Naive B cell (primary cell): Measurements from ENCODE around the gene SLC2A13. TPM values are rescaled to one million over a fixed set of nuclear protein-coding genes. Genes with fewer than 3 reads are reported as not detected.
A peak's percentile ranks its signal among the peaks of the same experiment; 100 is the strongest.
"Not testable (repeated sequence)": the region's sequence is repeated elsewhere in the genome, so short reads cannot be mapped to it uniquely, and the experiment has no call there.

Experiments
- ATAC-seq, 2 donors: fragments of 150-1000 bp; cut with Tn5 transposase; 2 replicates each; pipeline ENCODE4 v1.10.0; 2021; ENCODE audit warnings: low read depth in 2 of 2, mild to moderate bottlenecking in 2 of 2, moderate library complexity in 2 of 2
- DNase-seq: peaks from one replicate; pipeline ENCODE4 v3.0.0; 2022
- H3K27ac Mint-ChIP-seq, 6 donors: one replicate each; pipeline ENCODE4 v1.8.0; 2020 to 2022; ENCODE audit warnings: mild to moderate bottlenecking in 6 of 6, mixed read lengths in 6 of 6, moderate library complexity in 5 of 6, inconsistent platforms in 2 of 6
- H3K27me3 Mint-ChIP-seq, 3 donors: one replicate each; pipeline ENCODE4 v1.8.0; 2021 to 2022; ENCODE audit warnings: mixed read lengths in 3 of 3, mild to moderate bottlenecking in 1 of 3
- H3K36me3 Mint-ChIP-seq, 2 donors: one replicate each; pipeline ENCODE4 v1.8.0; 2020 to 2022; ENCODE audit warnings: mixed read lengths in 2 of 2, inconsistent platforms in 1 of 2, mild to moderate bottlenecking in 1 of 2
- H3K4me1 Mint-ChIP-seq, 3 donors: one replicate each; pipeline ENCODE4 v1.8.0; 2020 to 2022; ENCODE audit warnings: mixed read lengths in 3 of 3, inconsistent platforms in 1 of 3, mild to moderate bottlenecking in 1 of 3, moderate library complexity in 1 of 3
- H3K4me3 Mint-ChIP-seq, 8 donors: one replicate each; pipeline ENCODE4 v1.8.0; 2020 to 2022; ENCODE audit warnings: mild to moderate bottlenecking in 8 of 8, mixed read lengths in 8 of 8, moderate library complexity in 8 of 8, inconsistent platforms in 2 of 8
- H3K9me3 Mint-ChIP-seq, 7 donors: one replicate each; pipeline ENCODE4 v1.8.0; 2020 to 2022; ENCODE audit warnings: mixed read lengths in 7 of 7, mild to moderate bottlenecking in 5 of 7, inconsistent platforms in 2 of 7, moderate library complexity in 1 of 7
- polyA plus RNA-seq, 6 donors: library from polyadenylated mRNA; unstranded; fragments of 300-500 nt; fragmentation: Illumina TruSeq; gene quantifications; one replicate each; pipeline ENCODE4 v1.2.3, GENCODE V29; 2021; ENCODE audit warnings: low read depth in 6 of 6

Gene SLC2A13
- polyA plus RNA-seq, 6 donors from 2014 or later = 0.72 to 2.2 (median 1.9) TPM; not detected in 1

DNA sequence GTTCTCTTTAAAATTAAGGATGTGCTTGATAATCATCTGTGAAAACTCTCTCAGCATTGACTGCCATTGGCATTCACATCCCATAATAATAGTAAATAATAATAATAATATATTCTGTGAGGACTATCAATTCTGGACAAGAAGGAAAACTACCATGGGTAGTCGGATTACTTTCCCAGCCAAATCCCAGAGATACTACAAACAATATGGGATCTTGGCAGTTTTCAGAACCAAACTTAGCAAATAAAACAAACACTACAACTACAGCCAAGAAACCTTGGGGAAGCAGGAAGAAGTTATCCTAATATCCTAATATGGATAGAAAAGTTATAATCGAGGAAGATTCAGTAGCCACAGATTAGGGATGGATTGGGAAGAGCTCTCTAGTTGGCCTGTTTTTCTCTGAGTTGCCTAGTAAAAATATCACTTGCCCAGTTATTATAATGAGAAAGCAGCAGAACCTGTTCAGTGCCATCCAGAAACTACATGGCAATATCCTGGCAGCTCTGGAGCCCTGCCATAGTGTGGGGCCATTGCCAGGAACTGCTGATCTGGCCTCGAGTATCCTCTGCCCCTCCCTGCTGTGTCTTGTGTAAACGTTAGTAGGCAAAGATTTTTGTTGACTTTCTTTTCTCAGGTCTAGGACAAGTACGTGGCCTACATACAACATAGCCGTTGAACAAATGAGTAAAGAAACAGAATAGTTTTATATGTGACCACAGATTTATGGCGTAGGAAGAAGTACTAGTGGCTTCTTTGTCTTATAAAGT is 193.5 kb downstream of the SLC2A13 start:
- H3K27ac Mint-ChIP-seq = no peak overlapping the region
- ATAC-seq (no peak), DNase-seq (no peak)
- H3K4me1 Mint-ChIP-seq = no peaks in the 10 kb centered on the region
- no peaks in the 10 kb centered on the region for H3K36me3 Mint-ChIP-seq
- no peak overlapping the region for H3K4me3 Mint-ChIP-seq
- no peaks in the 10 kb centered on the region for H3K9me3 Mint-ChIP-seq
- H3K27me3 Mint-ChIP-seq = no peaks in the 10 kb centered on the region

- Mint-ChIP-seq H3K36me3 (no peaks in the 10 kb centered on the region), H3K4me3 (no peak overlapping the region), H3K9me3 (no peaks in the 10 kb centered on the region), H3K27ac (no peak overlapping the region), H3K27me3 (no peaks in the 10 kb centered on the region), H3K4me1 (no peaks in the 10 kb centered on the region)
- DNase-seq = no peak
- no peak for ATAC-seq
Measured at GRCh38 chr12:39906237-39906636, 199.6 kb downstream of the SLC2A13 start.

- Mint-ChIP-seq H3K27ac (no peak overlapping the region), H3K4me3 (no peak overlapping the region), H3K27me3 (no peaks in the 10 kb centered on the region), H3K36me3 (no peaks in the 10 kb centered on the region), H3K4me1 (no peaks in the 10 kb centered on the region), H3K9me3 (peaks cover 0 to 2% (median 0%) of the 10 kb centered on the region in 7 donors)
- DNase-seq (no peak), ATAC-seq (no peak)
Measured at GRCh38 chr12:39905152-39905551, 200.7 kb downstream of the SLC2A13 start.

DNA sequence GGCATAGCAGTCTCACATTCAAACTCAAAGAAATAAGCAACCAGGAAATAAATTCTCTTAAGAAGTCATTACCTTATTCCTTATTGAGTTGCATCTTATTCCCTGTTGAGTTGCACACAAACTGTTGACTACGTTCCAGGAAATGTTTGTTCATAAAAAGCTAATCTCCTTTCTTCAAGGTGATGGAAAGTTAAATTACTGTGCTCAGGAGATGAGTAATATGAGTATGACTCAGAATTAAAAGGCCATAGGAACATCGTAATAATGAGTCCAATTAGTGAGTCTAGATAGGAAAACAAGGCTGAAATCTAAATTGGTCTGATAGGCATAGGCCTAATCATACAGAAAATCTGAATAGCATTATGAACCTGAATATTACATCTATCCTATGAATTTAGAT is 203.1 kb downstream of the SLC2A13 start:
- Mint-ChIP-seq H3K4me3 (no peak overlapping the region), H3K27me3 (no peaks in the 10 kb centered on the region), H3K36me3 (no peaks in the 10 kb centered on the region), H3K27ac (no peak overlapping the region), H3K9me3 (peaks cover 0 to 2% (median 0%) of the 10 kb centered on the region in 7 donors), H3K4me1 (no peaks in the 10 kb centered on the region)
- ATAC-seq (no peak), DNase-seq (no peak)

DNA sequence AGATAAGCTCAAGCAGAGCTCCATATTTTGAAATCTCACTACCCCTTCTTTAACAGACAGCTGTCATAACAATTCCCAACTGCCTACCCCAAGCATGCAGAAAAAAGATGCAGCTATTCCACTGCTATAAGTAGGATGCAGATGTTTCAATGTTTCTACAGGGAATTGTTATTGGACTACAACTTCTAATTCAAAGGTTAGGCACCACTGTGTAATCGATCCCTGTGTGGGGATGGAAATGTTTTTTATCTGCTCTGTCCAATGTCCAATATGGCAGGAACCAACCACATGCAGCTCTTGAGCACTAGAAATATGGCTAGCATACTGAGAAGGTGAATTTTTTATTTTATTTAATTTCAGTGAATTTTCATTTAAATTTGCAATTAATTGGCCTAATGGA is 208.6 kb downstream of the SLC2A13 start:
- ATAC-seq (no peak), DNase-seq (no peak)
- Mint-ChIP-seq H3K4me1 (peaks cover 0 to 4% (median 0%) of the 10 kb centered on the region in 3 donors), H3K9me3 (peaks cover 0 to 4% (median 0%) of the 10 kb centered on the region in 7 donors), H3K27me3 (no peaks in the 10 kb centered on the region), H3K4me3 (no peak overlapping the region), H3K27ac (no peak overlapping the region), H3K36me3 (no peaks in the 10 kb centered on the region)

DNA sequence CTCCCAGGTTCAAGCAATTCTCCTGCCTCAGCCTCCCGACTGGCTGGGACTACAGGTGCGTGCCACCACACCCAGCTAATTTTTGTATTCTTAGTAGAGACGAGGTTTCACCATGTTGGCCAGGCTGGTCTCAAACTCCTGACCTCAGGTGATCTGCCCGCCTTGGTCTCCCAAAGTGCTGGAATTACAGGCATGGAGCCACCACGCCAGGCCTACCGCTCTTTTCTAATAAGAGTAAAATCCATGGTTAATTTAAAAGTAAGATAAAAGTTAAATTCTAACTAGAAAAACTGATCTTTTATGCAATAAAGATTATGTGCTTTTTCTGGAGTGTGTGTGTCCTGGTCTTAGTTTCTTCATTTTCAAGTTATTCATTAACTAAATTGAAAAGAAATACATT is 212.5 kb downstream of the SLC2A13 start:
- not testable (repeated sequence) for H3K36me3 Mint-ChIP-seq, H3K4me1 Mint-ChIP-seq, ATAC-seq, H3K9me3 Mint-ChIP-seq, H3K4me3 Mint-ChIP-seq, H3K27me3 Mint-ChIP-seq, H3K27ac Mint-ChIP-seq, DNase-seq

DNA sequence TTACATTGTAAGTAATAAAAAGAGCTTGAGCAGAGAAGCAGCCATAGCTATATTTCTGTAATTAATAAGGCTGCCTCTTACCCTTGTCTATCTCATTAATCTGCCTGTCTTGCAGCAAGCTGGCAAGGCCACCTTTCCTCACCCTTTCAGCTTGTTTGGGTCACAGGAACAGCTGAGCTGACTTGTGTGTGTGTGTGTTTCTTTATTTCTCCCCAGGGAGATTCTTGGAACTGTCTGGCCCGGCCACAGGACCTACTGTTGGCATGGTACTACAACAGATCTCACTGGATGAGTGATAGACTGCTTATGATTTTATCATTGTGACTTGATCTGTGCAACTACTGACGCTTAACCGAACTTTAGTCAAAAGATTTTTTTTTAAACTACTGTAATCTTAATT is 213.7 kb downstream of the SLC2A13 start:
- Mint-ChIP-seq H3K4me3 (no peak overlapping the region), H3K9me3 (peaks cover 0 to 4% (median 0%) of the 10 kb centered on the region in 7 donors), H3K27ac (no peak overlapping the region), H3K27me3 (no peaks in the 10 kb centered on the region), H3K36me3 (no peaks in the 10 kb centered on the region), H3K4me1 (peaks cover 0 to 4% (median 0%) of the 10 kb centered on the region in 3 donors)
- no peak for ATAC-seq
- no peak for DNase-seq

DNA sequence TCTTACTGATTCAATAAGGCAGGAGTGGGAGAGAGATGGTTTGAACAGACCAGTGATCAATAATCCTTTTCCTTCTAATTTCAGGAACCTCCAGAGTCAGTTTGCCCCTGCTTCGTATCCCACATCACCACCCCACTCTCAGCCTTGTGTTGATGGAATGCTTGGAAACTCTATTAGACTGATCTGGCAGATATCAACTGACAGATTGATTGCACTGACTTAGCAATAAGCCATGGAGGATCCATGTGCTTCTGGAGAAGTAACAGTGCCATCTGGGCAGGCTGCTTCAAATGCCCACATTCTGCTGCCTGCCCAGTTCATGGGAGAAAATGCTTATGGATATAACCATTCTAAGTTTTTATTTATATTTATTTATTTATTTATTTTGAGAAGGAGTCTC is 218.0 kb downstream of the SLC2A13 start:
- H3K36me3 Mint-ChIP-seq = no peaks in the 10 kb centered on the region
- H3K4me1 Mint-ChIP-seq = no peaks in the 10 kb centered on the region
- H3K9me3 Mint-ChIP-seq = no peaks in the 10 kb centered on the region

DNA sequence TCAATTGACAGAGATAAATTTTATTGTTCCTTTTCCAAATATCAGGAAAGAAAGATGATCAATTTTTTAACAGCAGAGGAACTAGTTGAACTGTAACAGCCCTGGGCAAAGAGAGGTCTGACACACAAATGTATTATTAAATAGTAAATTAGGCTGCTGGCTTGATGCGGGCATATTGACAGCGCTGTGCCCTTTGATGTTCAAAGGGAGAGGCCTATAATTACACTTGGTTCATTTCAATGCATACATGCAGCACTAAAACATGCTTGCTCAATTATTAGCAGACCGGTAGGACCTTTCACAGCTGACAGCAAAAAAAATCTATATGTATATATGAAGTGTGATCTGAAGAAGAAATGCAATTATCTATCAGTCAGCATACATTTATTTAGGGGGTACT is 219.8 kb downstream of the SLC2A13 start:
- ATAC-seq (no peak), DNase-seq (no peak)
- Mint-ChIP-seq H3K27me3 (no peaks in the 10 kb centered on the region), H3K36me3 (no peaks in the 10 kb centered on the region), H3K4me3 (no peak overlapping the region), H3K27ac (no peak overlapping the region), H3K9me3 (peaks cover 0 to 4% (median 0%) of the 10 kb centered on the region in 7 donors), H3K4me1 (no peaks in the 10 kb centered on the region)

More for the DNA sequence above, 218.0 kb downstream of the SLC2A13 start:
- DNase-seq (no peak), ATAC-seq (no peak)
- Mint-ChIP-seq H3K27me3 (no peaks in the 10 kb centered on the region), H3K27ac (no peak overlapping the region), H3K4me3 (no peak overlapping the region)

DNA sequence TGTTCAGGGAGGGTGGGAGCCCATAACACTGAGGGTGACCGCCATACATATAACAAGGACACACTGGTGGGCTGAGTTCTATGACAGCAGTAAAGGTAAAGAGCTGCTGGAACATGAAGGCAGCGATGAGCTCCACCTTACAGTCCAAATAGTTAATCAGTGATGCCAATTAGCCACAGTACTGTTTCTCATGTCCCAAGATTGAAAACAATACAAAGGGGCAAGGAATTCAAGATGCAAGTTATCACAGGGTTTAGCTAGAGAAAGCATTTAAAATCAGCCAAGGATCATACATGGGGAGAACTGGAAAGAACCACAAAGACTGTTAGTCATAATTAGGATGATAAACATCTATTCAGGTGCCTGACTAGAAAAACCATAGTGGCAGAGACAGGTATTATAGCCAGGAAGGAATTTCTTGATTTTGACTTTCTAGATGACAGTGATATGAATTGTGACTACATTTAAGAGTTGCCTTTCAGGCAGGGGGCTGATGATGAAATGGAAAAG is 221.2 kb downstream of the SLC2A13 start:
- H3K4me1 Mint-ChIP-seq = no peaks in the 10 kb centered on the region
- DNase-seq (no peak), ATAC-seq (no peak)
- peaks cover 3 to 11% (median 5%) of the 10 kb centered on the region in 7 donors for H3K9me3 Mint-ChIP-seq
- H3K36me3 Mint-ChIP-seq = peaks cover 4 to 6% of the 10 kb centered on the region in 2 donors
- H3K27ac Mint-ChIP-seq = no peak overlapping the region
- no peaks in the 10 kb centered on the region for H3K27me3 Mint-ChIP-seq
- no peak overlapping the region for H3K4me3 Mint-ChIP-seq

DNA sequence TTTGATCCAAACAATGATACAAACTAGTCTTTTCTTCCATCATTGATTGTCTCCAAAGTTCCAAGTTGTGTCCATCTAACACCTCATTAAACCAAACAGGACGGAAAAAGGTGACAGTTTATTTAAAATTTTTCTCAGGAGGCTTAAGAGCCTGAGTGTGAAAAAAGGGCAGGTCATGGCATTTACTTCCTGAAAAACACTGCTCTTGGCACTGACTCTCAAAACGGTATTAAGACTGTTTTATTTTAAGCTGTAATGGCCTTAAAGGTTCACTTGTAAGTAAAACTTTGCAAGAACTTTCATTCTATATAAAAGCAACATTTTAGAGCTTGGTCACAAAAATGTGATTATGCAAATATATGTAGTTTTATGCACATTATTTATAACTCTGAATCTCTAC is 222.5 kb downstream of the SLC2A13 start:
- no peak for DNase-seq
- H3K36me3 Mint-ChIP-seq = peaks cover 11 to 12% of the 10 kb centered on the region in 2 donors
- H3K9me3 Mint-ChIP-seq = peaks cover 7 to 23% (median 12%) of the 10 kb centered on the region in 7 donors
- ATAC-seq = no peak
- H3K4me3 Mint-ChIP-seq = no peak overlapping the region
- H3K27ac Mint-ChIP-seq = no peak overlapping the region
- H3K27me3 Mint-ChIP-seq = no peaks in the 10 kb centered on the region
- H3K4me1 Mint-ChIP-seq = no peaks in the 10 kb centered on the region

GRCh38 chr12:39878753-39879152 is 227.1 kb downstream of the SLC2A13 start:
- Mint-ChIP-seq H3K27ac (no peak overlapping the region), H3K4me3 (peak overlapping the region in 1 of 8 donors; percentile 3), H3K4me1 (no peaks in the 10 kb centered on the region), H3K9me3 (peaks cover 8 to 31% (median 21%) of the 10 kb centered on the region in 7 donors), H3K27me3 (no peaks in the 10 kb centered on the region), H3K36me3 (peaks cover 18% of the 10 kb centered on the region in 2 donors)
- DNase-seq = no peak
- no peak for ATAC-seq

GRCh38 chr12:39875721-39876120 is 230.2 kb downstream of the SLC2A13 start:
- Mint-ChIP-seq H3K4me3 (no peak overlapping the region), H3K4me1 (no peaks in the 10 kb centered on the region), H3K36me3 (peaks cover 18% of the 10 kb centered on the region in 2 donors), H3K9me3 (peaks cover 6 to 29% (median 21%) of the 10 kb centered on the region in 7 donors), H3K27ac (no peak overlapping the region), H3K27me3 (no peaks in the 10 kb centered on the region)
- DNase-seq (no peak), ATAC-seq (no peak)

DNA sequence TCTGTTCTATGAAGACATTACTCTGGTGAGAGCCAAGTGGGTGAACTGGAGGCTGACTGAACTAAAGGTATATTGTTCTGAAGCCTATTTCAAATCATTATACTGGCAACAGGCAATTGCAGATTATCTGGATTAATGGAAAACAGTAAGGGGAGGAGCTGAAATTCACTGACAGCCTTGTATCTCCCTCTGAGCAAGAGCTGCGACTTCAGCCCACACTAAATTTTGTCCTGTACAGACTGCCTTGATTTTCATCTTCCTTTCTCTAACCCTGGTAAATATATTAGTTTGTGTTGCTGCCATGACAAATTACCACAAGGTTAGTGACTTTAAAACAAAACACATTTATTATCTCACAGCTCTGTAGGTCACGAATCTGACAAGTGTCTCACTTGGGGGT is 231.1 kb downstream of the SLC2A13 start:
- no peak for ATAC-seq
- no peak overlapping the region for H3K27ac Mint-ChIP-seq
- H3K4me1 Mint-ChIP-seq = no peaks in the 10 kb centered on the region

More for the DNA sequence above, 231.1 kb downstream of the SLC2A13 start:
- Mint-ChIP-seq H3K9me3 (peaks cover 2 to 22% (median 18%) of the 10 kb centered on the region in 7 donors), H3K36me3 (peaks cover 13 to 15% of the 10 kb centered on the region in 2 donors), H3K27me3 (no peaks in the 10 kb centered on the region), H3K4me3 (no peak overlapping the region)
- DNase-seq = no peak
